ENCODE data around the gene FBXL12. TPM values are rescaled to one million over a fixed set of nuclear protein-coding genes. Genes with fewer than 3 reads are reported as not detected.
A peak's percentile ranks its signal among the peaks of the same experiment; 100 is the strongest.

Gene FBXL12
- total and polyA plus RNA-seq, 4 donors, result 10.0 to 11.7 (median 10.3) TPM

DNA sequence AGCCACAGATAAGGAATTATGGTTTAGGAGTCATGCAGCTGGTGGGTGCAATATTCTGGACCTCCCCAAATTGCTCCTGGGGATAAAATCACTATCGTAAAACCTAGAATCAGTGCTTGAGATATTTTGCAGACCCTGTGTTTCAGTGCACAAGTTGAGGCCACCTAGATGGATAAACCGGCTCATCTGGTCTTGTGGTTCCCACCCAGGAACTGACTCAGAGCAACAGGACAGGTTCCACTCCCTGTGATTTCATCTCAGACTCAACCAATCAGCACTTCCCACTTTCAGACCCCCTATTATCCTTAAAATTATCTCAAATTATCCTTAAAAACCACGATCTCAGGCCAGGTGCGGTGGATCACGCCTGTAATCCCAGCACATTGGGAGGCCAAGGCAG lies 21.0 kb downstream of the FBXL12 start:
- Histone ChIP-seq H3K27ac (ENCODE audit: low read depth in 1 of 2, low read length in 2 of 2) (no peak overlapping the region), H3K9me3 (ENCODE audit: control insufficient read depth in 4 of 4, low read length in 3 of 4) (no peaks in the 10 kb centered on the region), H3K9ac (ENCODE audit: low read depth in 1 of 2, low read length in 2 of 2) (no peak overlapping the region), H3K36me3 (ENCODE audit: control insufficient read depth in 4 of 4, insufficient read depth in 3 of 4, low read depth in 1 of 4, low read length in 3 of 4) (no peaks in the 10 kb centered on the region), H3K27me3 (ENCODE audit: control insufficient read depth in 4 of 4, insufficient read depth in 4 of 4, low read length in 3 of 4) (no peaks in the 10 kb centered on the region), H3K4me3 (ENCODE audit: low read depth in 1 of 3, low read length in 3 of 3) (no peak overlapping the region), H3K4me1 (ENCODE audit: control insufficient read depth in 4 of 4, insufficient read depth in 4 of 4, low read length in 3 of 4) (peaks cover 0 to 4% (median 1%) of the 10 kb centered on the region in 4 donors)
- no peak for DNase-seq (ENCODE audit: low spot score)
- WGBS, result 92% methylated on average over 5 of the region's 5 CpGs
- TF ChIP-seq EGR1 (IDR thresholded peaks at IDR 0.05; ENCODE audit: low read depth in 2 of 2) (no peak), GABPA (IDR thresholded peaks at IDR 0.05 in 1 of 2, conservative IDR thresholded peaks at IDR 0.05 in 1 of 2) (no peak), RAD21 (IDR thresholded peaks at IDR 0.05) (no peak)

DNA sequence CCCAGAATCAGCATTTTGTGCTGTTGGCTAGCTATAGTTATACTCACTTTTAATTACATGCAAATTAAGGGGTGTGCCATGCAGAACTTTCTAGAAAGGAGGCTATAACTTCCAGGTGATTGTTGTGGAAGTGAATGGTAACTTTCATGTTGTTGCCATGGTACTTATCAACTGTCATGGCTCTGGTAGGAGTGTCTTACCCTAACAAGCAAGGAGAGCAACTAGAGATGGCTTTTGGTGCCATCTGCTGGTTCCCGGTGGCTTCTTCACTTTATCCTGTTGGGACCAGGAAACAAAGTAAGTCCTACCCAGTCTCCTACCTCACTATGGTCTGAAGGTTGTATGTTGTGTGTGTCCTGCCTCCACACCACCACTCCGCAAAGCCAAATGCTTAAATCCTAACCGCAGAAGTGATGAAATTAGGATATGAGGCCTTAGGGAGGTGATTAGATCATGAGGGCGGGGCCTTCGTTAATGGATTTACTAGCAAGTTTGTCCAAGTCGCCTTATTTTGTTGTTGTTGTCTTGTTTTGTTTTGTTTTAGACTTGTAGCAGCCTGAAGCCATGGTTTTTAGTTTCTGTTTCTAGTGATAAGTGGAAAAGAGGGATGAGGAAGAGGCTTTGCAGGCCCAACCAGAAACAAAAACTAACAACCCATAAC lies 22.6 kb downstream of the FBXL12 start:
- WGBS, result 52% methylated on average over 6 of the region's 6 CpGs
- Histone ChIP-seq H3K27me3 (ENCODE audit: control insufficient read depth in 4 of 4, insufficient read depth in 4 of 4, low read length in 3 of 4) (no peaks in the 10 kb centered on the region), H3K36me3 (ENCODE audit: control insufficient read depth in 4 of 4, insufficient read depth in 3 of 4, low read depth in 1 of 4, low read length in 3 of 4) (no peaks in the 10 kb centered on the region), H3K9me3 (ENCODE audit: control insufficient read depth in 4 of 4, low read length in 3 of 4) (no peaks in the 10 kb centered on the region), H3K27ac (ENCODE audit: low read depth in 1 of 2, low read length in 2 of 2) (peak overlapping the region; percentile 17 to 48), H3K4me3 (ENCODE audit: low read depth in 1 of 3, low read length in 3 of 3) (no peak overlapping the region), H3K9ac (ENCODE audit: low read depth in 1 of 2, low read length in 2 of 2) (no peak overlapping the region), H3K4me1 (ENCODE audit: control insufficient read depth in 4 of 4, insufficient read depth in 4 of 4, low read length in 3 of 4) (peaks cover 0 to 4% (median 1%) of the 10 kb centered on the region in 4 donors)
- peak; percentile 81 for DNase-seq (ENCODE audit: low spot score)
- TF ChIP-seq NR2F2 (IDR thresholded peaks at IDR 0.05) (no peak), HNF4A (conservative IDR thresholded peaks at IDR 0.05) (no peak), RAD21 (IDR thresholded peaks at IDR 0.05) (peak; percentile 94 to 99), RXRA (IDR thresholded peaks at IDR 0.05) (no peak), FOXA1 (IDR thresholded peaks at IDR 0.05) (peak; percentile 23), GABPA (IDR thresholded peaks at IDR 0.05 in 1 of 2, conservative IDR thresholded peaks at IDR 0.05 in 1 of 2) (peak in 1 of 2 donors; percentile 41), YY1 (IDR thresholded peaks at IDR 0.05) (peak; percentile 86), JUND (IDR thresholded peaks at IDR 0.05) (no peak), SP1 (IDR thresholded peaks at IDR 0.05) (peak; percentile 14)
- TF ChIP-seq, protein P1, sequence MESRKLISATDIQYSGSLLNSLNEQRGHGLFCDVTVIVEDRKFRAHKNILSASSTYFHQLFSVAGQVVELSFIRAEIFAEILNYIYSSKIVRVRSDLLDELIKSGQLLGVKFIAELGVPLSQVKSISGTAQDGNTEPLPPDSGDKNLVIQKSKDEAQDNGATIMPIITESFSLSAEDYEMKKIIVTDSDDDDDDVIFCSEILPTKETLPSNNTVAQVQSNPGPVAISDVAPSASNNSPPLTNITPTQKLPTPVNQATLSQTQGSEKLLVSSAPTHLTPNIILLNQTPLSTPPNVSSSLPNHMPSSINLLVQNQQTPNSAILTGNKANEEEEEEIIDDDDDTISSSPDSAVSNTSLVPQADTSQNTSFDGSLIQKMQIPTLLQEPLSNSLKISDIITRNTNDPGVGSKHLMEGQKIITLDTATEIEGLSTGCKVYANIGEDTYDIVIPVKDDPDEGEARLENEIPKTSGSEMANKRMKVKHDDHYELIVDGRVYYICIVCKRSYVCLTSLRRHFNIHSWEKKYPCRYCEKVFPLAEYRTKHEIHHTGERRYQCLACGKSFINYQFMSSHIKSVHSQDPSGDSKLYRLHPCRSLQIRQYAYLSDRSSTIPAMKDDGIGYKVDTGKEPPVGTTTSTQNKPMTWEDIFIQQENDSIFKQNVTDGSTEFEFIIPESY (IDR thresholded peaks at IDR 0.05), result no peak
- TF ChIP-seq, protein P2, sequence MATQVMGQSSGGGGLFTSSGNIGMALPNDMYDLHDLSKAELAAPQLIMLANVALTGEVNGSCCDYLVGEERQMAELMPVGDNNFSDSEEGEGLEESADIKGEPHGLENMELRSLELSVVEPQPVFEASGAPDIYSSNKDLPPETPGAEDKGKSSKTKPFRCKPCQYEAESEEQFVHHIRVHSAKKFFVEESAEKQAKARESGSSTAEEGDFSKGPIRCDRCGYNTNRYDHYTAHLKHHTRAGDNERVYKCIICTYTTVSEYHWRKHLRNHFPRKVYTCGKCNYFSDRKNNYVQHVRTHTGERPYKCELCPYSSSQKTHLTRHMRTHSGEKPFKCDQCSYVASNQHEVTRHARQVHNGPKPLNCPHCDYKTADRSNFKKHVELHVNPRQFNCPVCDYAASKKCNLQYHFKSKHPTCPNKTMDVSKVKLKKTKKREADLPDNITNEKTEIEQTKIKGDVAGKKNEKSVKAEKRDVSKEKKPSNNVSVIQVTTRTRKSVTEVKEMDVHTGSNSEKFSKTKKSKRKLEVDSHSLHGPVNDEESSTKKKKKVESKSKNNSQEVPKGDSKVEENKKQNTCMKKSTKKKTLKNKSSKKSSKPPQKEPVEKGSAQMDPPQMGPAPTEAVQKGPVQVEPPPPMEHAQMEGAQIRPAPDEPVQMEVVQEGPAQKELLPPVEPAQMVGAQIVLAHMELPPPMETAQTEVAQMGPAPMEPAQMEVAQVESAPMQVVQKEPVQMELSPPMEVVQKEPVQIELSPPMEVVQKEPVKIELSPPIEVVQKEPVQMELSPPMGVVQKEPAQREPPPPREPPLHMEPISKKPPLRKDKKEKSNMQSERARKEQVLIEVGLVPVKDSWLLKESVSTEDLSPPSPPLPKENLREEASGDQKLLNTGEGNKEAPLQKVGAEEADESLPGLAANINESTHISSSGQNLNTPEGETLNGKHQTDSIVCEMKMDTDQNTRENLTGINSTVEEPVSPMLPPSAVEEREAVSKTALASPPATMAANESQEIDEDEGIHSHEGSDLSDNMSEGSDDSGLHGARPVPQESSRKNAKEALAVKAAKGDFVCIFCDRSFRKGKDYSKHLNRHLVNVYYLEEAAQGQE (IDR thresholded peaks at IDR 0.05), result no peak
- TF ChIP-seq, protein P3, sequence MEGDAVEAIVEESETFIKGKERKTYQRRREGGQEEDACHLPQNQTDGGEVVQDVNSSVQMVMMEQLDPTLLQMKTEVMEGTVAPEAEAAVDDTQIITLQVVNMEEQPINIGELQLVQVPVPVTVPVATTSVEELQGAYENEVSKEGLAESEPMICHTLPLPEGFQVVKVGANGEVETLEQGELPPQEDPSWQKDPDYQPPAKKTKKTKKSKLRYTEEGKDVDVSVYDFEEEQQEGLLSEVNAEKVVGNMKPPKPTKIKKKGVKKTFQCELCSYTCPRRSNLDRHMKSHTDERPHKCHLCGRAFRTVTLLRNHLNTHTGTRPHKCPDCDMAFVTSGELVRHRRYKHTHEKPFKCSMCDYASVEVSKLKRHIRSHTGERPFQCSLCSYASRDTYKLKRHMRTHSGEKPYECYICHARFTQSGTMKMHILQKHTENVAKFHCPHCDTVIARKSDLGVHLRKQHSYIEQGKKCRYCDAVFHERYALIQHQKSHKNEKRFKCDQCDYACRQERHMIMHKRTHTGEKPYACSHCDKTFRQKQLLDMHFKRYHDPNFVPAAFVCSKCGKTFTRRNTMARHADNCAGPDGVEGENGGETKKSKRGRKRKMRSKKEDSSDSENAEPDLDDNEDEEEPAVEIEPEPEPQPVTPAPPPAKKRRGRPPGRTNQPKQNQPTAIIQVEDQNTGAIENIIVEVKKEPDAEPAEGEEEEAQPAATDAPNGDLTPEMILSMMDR (IDR thresholded peaks at IDR 0.05; ENCODE audit: low read depth, low read length, missing input control), result peak; percentile 89

All from liver (tissue), 9 donors.